Colonic mucosa (tissue), 4 donors: ENCODE data around the gene SLC27A4. TPM values are rescaled to one million over a fixed set of nuclear protein-coding genes. Genes with fewer than 3 reads are reported as not detected.
"Not testable (repeated sequence)": the region's sequence is repeated elsewhere in the genome, so short reads cannot be mapped to it uniquely, and the experiment has no call there.

Experiments used
- DNase-seq: peaks from one replicate; pipeline ENCODE4 v3.0.0-alpha.2; 2020
- H3K27ac ChIP-seq: fragments of 200-600 bp; one replicate; pipeline ENCODE4 v1.8.0; 2021
- H3K27me3 ChIP-seq: fragments of 200-600 bp; one replicate; pipeline ENCODE4 v1.8.0; 2021
- H3K36me3 ChIP-seq: fragments of 200-600 bp; one replicate; pipeline ENCODE4 v1.8.0; 2021
- H3K4me1 ChIP-seq: fragments of 200-600 bp; one replicate; pipeline ENCODE4 v1.8.0; 2021; ENCODE audit warnings: mild to moderate bottlenecking
- H3K4me3 ChIP-seq: fragments of 200-600 bp; one replicate; pipeline ENCODE4 v1.8.0; 2021
- H3K9ac ChIP-seq, 2 donors: one replicate each; pipeline ENCODE4 v1.7.0; 2013; ENCODE audit warnings: control low read depth in 2 of 2, low read depth in 2 of 2, low read length in 2 of 2
- H3K9me3 ChIP-seq: fragments of 200-600 bp; one replicate; pipeline ENCODE4 v1.8.0; 2021
- CTCF ChIP-seq: fragments of 200-600 bp; IDR thresholded peaks from one replicate; pipeline ENCODE4 v1.8.0; 2022; ENCODE audit warnings: antibody characterized with exemption, mild to moderate bottlenecking
- intact Hi-C: fragments of 100-400 bp; cut with DNase I; formaldehyde crosslinking; loops from one replicate; pipeline ENCODE4 v1.14.1; 2022
- total RNA-seq, 2 donors: library from RNA; stranded (reverse); fragmentation: NEBNext Ultra II Directional in 1 of 2; extraction: Animal tissue kit (Norgen Biotek cat#: 25700) in 1 of 2; gene quantifications; one replicate each; pipeline ENCODE4 v1.2.1, GENCODE V29; 2021
- donor health status: healthy.
- donor health status: DM: no; HTN: no; CAD: no.
- donor health status: DM: no; HTN: no; CAD: no.

The SLC27A4 gene
- total RNA-seq, 2 donors from 2014 or later: 26.8 to 68.3 TPM

GRCh38 chr9:128325629-128326028 lies 14.7 kb upstream of the SLC27A4 start:
- H3K9ac ChIP-seq: no peak overlapping the region
- no peak for TF ChIP-seq CTCF
- no peak overlapping the region for H3K27ac ChIP-seq
- no peak overlapping the region for H3K4me3 ChIP-seq
- intact Hi-C loops: no loop called here
- H3K9me3 ChIP-seq: no peaks in the 10 kb centered on the region
- peaks cover 11% of the 10 kb centered on the region for H3K36me3 ChIP-seq
- H3K4me1 ChIP-seq: peaks cover 6% of the 10 kb centered on the region
- no peaks in the 10 kb centered on the region for H3K27me3 ChIP-seq
- DNase-seq: no peak

- Histone ChIP-seq H3K4me1 (no peaks in the 10 kb centered on the region), H3K9ac (no peak overlapping the region), H3K9me3 (no peaks in the 10 kb centered on the region), H3K4me3 (no peak overlapping the region), H3K27ac (no peak overlapping the region), H3K27me3 (no peaks in the 10 kb centered on the region), H3K36me3 (peaks cover 4% of the 10 kb centered on the region)
- no peak for DNase-seq
- intact Hi-C loops: no loop called here
- TF ChIP-seq CTCF: no peak
These were observed 6.9 kb upstream of the SLC27A4 start for GRCh38 chr9:128333451-128333869.

GRCh38 chr9:128335161-128335560 lies 5.2 kb upstream of the SLC27A4 start:
- no peak for DNase-seq
- Histone ChIP-seq H3K4me1 (no peaks in the 10 kb centered on the region), H3K27ac (no peak overlapping the region), H3K4me3 (no peak overlapping the region), H3K9me3 (no peaks in the 10 kb centered on the region), H3K27me3 (no peaks in the 10 kb centered on the region), H3K9ac (no peak overlapping the region), H3K36me3 (peaks cover 4% of the 10 kb centered on the region)
- no peak for TF ChIP-seq CTCF
- intact Hi-C loops: no loop called here

DNA sequence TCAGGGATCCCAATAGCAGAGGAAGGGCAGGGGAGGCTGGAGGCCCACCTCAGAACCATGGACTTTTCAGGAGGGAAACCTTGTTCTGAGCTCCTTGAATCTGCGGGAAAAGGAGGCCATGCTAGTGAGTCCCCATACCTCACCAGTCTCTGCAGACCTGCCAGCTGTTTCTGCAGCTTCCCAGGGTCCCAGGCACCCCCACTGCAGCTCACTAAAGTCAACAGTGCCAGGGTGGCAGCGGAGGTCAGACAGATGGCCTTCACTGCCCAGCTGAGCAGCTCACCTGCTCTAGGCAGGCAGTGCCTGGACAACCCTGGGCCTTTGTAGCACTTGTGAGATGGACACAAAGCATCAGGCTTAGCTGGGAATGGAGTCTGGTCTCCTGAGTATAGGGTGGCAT lies 4.4 kb upstream of the SLC27A4 start:
- Histone ChIP-seq H3K36me3 (peaks cover 4% of the 10 kb centered on the region), H3K4me1 (no peaks in the 10 kb centered on the region), H3K27ac (no peak overlapping the region), H3K9ac (no peak overlapping the region), H3K27me3 (no peaks in the 10 kb centered on the region), H3K4me3 (no peak overlapping the region), H3K9me3 (no peaks in the 10 kb centered on the region)
- intact Hi-C loops: no loop called here
- no peak for TF ChIP-seq CTCF
- no peak for DNase-seq

GRCh38 chr9:128337936-128338335 lies 2.4 kb upstream of the SLC27A4 start:
- Histone ChIP-seq H3K27ac (no peak overlapping the region), H3K4me3 (no peak overlapping the region), H3K9me3 (no peaks in the 10 kb centered on the region), H3K9ac (no peak overlapping the region), H3K27me3 (no peaks in the 10 kb centered on the region), H3K4me1 (no peaks in the 10 kb centered on the region), H3K36me3 (peaks cover 4% of the 10 kb centered on the region)
- no peak for TF ChIP-seq CTCF
- intact Hi-C loops: no loop called here
- DNase-seq: no peak

DNA sequence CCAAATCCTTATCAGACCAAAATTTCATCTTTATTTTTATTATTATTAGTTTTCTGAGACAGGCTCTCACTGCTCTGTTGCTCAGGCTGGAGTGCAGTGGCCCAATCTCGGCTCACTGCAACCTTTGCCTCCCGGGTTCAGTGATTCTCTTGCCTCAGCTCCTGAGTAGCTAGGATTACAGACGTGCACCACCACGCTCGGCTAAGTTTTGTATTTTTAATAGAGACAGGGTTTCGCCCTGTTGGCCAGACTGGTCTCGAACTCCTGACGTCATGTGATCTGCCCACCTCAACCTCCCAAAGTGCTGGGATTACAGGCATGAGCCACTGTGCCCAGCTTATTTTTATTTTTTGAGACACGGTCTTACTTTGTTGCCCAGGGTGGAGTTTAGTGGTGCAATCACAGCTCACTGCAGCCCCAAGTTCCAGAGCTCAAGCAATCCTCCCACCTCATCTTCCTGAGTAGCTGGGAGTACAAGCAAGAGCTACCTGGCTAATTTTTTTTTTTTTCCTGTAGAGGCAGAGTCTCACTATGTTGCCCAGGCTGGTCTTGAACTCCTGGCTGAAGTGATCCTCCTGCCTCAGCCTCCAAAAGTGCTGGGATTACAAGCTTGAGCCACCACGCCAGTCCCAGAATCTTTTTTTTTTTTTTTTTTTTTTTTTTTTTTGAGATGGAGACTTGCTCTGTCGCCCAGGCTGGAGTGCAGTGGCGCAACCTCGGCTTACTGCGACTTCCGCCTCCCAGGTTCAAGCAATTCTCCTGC lies 1.3 kb upstream of the SLC27A4 start:
- H3K4me1 ChIP-seq, H3K36me3 ChIP-seq, H3K27me3 ChIP-seq, H3K4me3 ChIP-seq, H3K9ac ChIP-seq, intact Hi-C loops, H3K9me3 ChIP-seq, DNase-seq: not testable (repeated sequence)
- peak overlapping the region; percentile 87 for H3K27ac ChIP-seq
